HepG2 (cell line): Measurements from ENCODE around the gene KIF26B. TPM values are rescaled to one million over a fixed set of nuclear protein-coding genes. Genes with fewer than 3 reads are reported as not detected.

Experiments used
- ATAC-seq: fragments of 200-7000 bp; cut with Tn5 transposase; 3 replicates; pipeline ENCODE4 v1.9.1; 2020; ENCODE audit warnings: mild to moderate bottlenecking, moderate library complexity
- BruUV-seq: library from RNA; stranded (reverse); fragments of 400-500 nt; replicated peaks from 2 replicates; lab custom pipeline; 2021; lab: Mats Ljungman, UMichigan
- CTCF ChIA-PET: fragments of 300-600 bp; formaldehyde crosslinking; extraction: SDS; loops from one replicate; lab custom pipeline; 2021; ENCODE audit warnings: low total read pairs, inconsistent platforms, low intra/inter-chr PET ratio; lab: Yijun Ruan, JAX
- POLR2A ChIA-PET: fragments of 350-600 bp; sonication (Branson Sonifier 250); formaldehyde crosslinking; loops from one replicate; lab custom pipeline; 2020; ENCODE audit warnings: antibody characterized with exemption, inconsistent platforms; lab: Yijun Ruan, JAX
- DNase-seq: peaks from one replicate; pipeline ENCODE4 v3.0.0-alpha.2; 2015; ENCODE audit warnings: low spot score
- FAIRE-seq: peaks from 3 replicates; lab custom pipeline; 2011; peaks lifted over from hg19 to GRCh38; lab: Jason Lieb, UNC
- H2AFZ ChIP-seq: one replicate; pipeline ENCODE4 v1.6.1; 2011; ENCODE audit warnings: low read length, inconsistent platforms
- H3K27ac ChIP-seq: fragments of 300-600 bp; 3 replicates; pipeline ENCODE4 v1.8.0; 2011; ENCODE audit warnings: mixed run types, mild to moderate bottlenecking, mixed read lengths, low read length, inconsistent platforms; ENCODE audit not compliant: insufficient read depth; ENCODE audit errors: extremely low read length
- H3K27me3 ChIP-seq, 2 experiments: fragments of 200-600 bp in 1 of 2; 2 replicates in 1 of 2; 3 replicates in 1 of 2; pipeline versions ENCODE4 v1.6.0 to v1.8.0; 2011; ENCODE audit warnings: low read length in 2 of 2, mild to moderate bottlenecking in 2 of 2, moderate library complexity in 2 of 2, inconsistent platforms in 1 of 2; ENCODE audit not compliant: insufficient read depth in 2 of 2, control insufficient read depth in 1 of 2
- H3K36me3 ChIP-seq, 2 experiments: fragments of 200-600 bp in 1 of 2; replicated peaks in 1 of 2; 2 replicates in 1 of 2; 3 replicates in 1 of 2; pipeline versions ENCODE4 v1.5.1 to v1.8.0; 2011; ENCODE audit warnings: low read length in 2 of 2, inconsistent platforms in 1 of 2; ENCODE audit not compliant: insufficient read depth in 2 of 2, control insufficient read depth in 1 of 2
- H3K4me1 ChIP-seq: 2 replicates; pipeline ENCODE4 v1.5.1; 2012; ENCODE audit warnings: low read length, inconsistent platforms; ENCODE audit not compliant: insufficient read depth
- H3K4me2 ChIP-seq: 2 replicates; pipeline ENCODE4 v1.6.0; 2011; ENCODE audit warnings: low read depth, low read length, inconsistent platforms
- H3K4me3 ChIP-seq, 3 experiments: fragments of 200-600 bp in 1 of 3; sonication (generic), shearing (Covaris generic) in 1 of 3; replicated peaks in 1 of 3; 2 replicates each; pipeline ENCODE4 v1.5.1; 2011 to 2016; ENCODE audit warnings: low read length in 3 of 3, inconsistent platforms in 2 of 3, low read depth in 2 of 3, mild to moderate bottlenecking in 2 of 3, control low read depth in 1 of 3, mixed read lengths in 1 of 3; ENCODE audit not compliant: insufficient read depth in 1 of 3
- H3K79me2 ChIP-seq: one replicate; pipeline ENCODE4 v1.6.1; 2011; ENCODE audit warnings: low read length, inconsistent platforms; ENCODE audit not compliant: insufficient read depth
- H3K9ac ChIP-seq: 2 replicates; pipeline ENCODE4 v1.6.0; 2011; ENCODE audit warnings: mild to moderate bottlenecking, low read depth, low read length, inconsistent platforms; ENCODE audit not compliant: insufficient read depth
- H3K9me3 ChIP-seq: 2 replicates; pipeline ENCODE4 v1.5.1; 2012; ENCODE audit warnings: mild to moderate bottlenecking, low read length
- H4K20me1 ChIP-seq: 2 replicates; pipeline ENCODE4 v1.6.0; 2011; ENCODE audit warnings: inconsistent platforms, mild to moderate bottlenecking, low read length, moderate library complexity; ENCODE audit not compliant: insufficient read depth
- ARID3A ChIP-seq: IDR thresholded peaks from 2 replicates; pipeline ENCODE4 v1.6.1; 2012; ENCODE audit warnings: low read depth, low read length, improper control_type of control experiment
- HNRNPK ChIP-seq: fragments of 200-400 bp; formaldehyde crosslinking; IDR thresholded peaks from 2 replicates; pipeline ENCODE4 v1.6.1; 2018; ENCODE audit warnings: low read length, low read depth, moderate library complexity, mild to moderate bottlenecking; ENCODE audit not compliant: poor library complexity, severe bottlenecking
- MTA1 ChIP-seq: sonication (generic); formaldehyde crosslinking; IDR thresholded peaks from 2 replicates; pipeline ENCODE4 v1.4.0; 2020; ENCODE audit warnings: missing genetic modification reagents, mild to moderate bottlenecking, borderline replicate concordance
- NR1H2 ChIP-seq: sonication (generic); formaldehyde crosslinking; IDR thresholded peaks from 2 replicates; pipeline ENCODE4 v1.8.1; 2022; ENCODE audit warnings: low read depth, missing genetic modification reagents, borderline replicate concordance
- NR3C1 ChIP-seq: sonication (generic); formaldehyde crosslinking; IDR thresholded peaks from 2 replicates; pipeline ENCODE4 v1.4.0; 2020; ENCODE audit warnings: missing genetic modification reagents
- PAF1 ChIP-seq: IDR thresholded peaks from 2 replicates; pipeline ENCODE4 v1.6.1; 2016; ENCODE audit warnings: missing genetic modification reagents, missing compliant biosample characterization
- ZBTB7B ChIP-seq: sonication (generic); formaldehyde crosslinking; IDR thresholded peaks from 2 replicates; pipeline ENCODE4 v1.4.0; 2020; ENCODE audit warnings: missing genetic modification reagents
- ZNF160 ChIP-seq: sonication (generic); formaldehyde crosslinking; IDR thresholded peaks from 2 replicates; pipeline ENCODE4 v1.8.0; 2022; ENCODE audit warnings: mild to moderate bottlenecking, inconsistent platforms, missing genetic modification reagents
- WGBS: methylation state at CpG from one replicate; pipeline ENCODE4 v1.1.6; 2017; ENCODE audit warnings: low lambda C conversion rate; 5-methylcytosine and 5-hydroxymethylcytosine counted together
- in situ Hi-C: cut with HindIII; loops from 2 replicates; pipeline ENCODE4 v1.10.0; 2017; ENCODE audit warnings: low pct_unique_long_range_greater_than_20kb; ENCODE audit not compliant: extremely low pct_ligation_motif_present
- intact Hi-C: fragments of 100-400 bp; cut with micrococcal nuclease; formaldehyde crosslinking; loops from one replicate; pipeline ENCODE4 v1.10.0; 2022; ENCODE audit not compliant: unreplicated experiment
- polyA plus RNA-seq, 8 experiments: library from polyadenylated mRNA; depleted of rRNA in 3 of 8; stranded (reverse) in 7 of 8; unstranded in 1 of 8; fragments of >200 nt; fragmentation: Illumina TruSeq in 4 of 8; extraction: Trizol in 4 of 8; gene quantifications; 2 replicates each; pipeline versions ENCODE4 v1.2.1 to v1.2.3, GENCODE V29; 2011 to 2016; ENCODE audit warnings: low read depth in 4 of 8, missing spikeins in 1 of 8, mixed read lengths in 1 of 8; ENCODE audit not compliant: insufficient read depth in 1 of 8
- total RNA-seq, 5 experiments: library from RNA; depleted of rRNA; stranded (reverse); fragments of >200 nt; fragmentation: Illumina TruSeq; extraction: Trizol; gene quantifications; 2 replicates each; pipeline ENCODE4 v1.2.3, GENCODE V29; 2016; ENCODE audit warnings: low read depth in 1 of 5
- TF ChIP-seq, protein P1 (sequence below): sonication (generic); formaldehyde crosslinking; IDR thresholded peaks from 2 replicates; pipeline ENCODE4 v1.4.0; 2020; ENCODE audit warnings: missing genetic modification reagents, borderline replicate concordance
- TF ChIP-seq, protein P2 (sequence below): sonication (generic); formaldehyde crosslinking; IDR thresholded peaks from 2 replicates; pipeline ENCODE4 v1.4.0; 2020; ENCODE audit warnings: mild to moderate bottlenecking, low read depth, missing genetic modification reagents
- TF ChIP-seq, protein P3 (sequence below): IDR thresholded peaks from 2 replicates; pipeline ENCODE4 v1.6.1; 2016; ENCODE audit warnings: missing compliant biosample characterization, missing genetic modification reagents, borderline replicate concordance

Gene KIF26B
- total and polyA plus RNA-seq, 2 of the 13 experiments (the other 11 are each of a cell fraction or from before 2014, with no cell fraction given): 0.08 to 0.09 TPM

DNA sequence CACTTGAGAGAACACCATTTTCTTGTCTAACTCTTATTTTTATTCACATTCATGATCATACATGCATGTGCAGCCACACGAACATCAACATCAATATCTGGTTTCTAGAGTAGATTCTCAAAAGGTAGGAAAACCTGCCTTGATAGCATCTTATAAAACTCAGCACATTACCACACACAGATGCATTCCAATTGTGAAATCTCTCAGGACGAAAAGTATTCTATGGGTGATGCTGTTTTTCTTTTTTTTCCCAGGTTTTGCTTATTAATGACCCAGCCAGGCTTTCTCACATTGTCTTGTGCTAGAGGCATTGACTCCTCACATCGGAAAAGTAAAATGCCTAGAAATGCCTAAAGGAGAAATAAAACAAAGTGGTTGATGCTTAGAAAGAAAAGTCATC lies 562.8 kb downstream of the KIF26B start (continued):
- TF ChIP-seq, protein P1, sequence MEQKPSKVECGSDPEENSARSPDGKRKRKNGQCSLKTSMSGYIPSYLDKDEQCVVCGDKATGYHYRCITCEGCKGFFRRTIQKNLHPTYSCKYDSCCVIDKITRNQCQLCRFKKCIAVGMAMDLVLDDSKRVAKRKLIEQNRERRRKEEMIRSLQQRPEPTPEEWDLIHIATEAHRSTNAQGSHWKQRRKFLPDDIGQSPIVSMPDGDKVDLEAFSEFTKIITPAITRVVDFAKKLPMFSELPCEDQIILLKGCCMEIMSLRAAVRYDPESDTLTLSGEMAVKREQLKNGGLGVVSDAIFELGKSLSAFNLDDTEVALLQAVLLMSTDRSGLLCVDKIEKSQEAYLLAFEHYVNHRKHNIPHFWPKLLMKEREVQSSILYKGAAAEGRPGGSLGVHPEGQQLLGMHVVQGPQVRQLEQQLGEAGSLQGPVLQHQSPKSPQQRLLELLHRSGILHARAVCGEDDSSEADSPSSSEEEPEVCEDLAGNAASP: no peak
- TF ChIP-seq ZBTB7B (CRISPR knock-in tag) (no peak), NR1H2 (CRISPR knock-in tag) (no peak), MTA1 (CRISPR knock-in tag) (no peak), HNRNPK (no peak)
- TF ChIP-seq, protein P2, sequence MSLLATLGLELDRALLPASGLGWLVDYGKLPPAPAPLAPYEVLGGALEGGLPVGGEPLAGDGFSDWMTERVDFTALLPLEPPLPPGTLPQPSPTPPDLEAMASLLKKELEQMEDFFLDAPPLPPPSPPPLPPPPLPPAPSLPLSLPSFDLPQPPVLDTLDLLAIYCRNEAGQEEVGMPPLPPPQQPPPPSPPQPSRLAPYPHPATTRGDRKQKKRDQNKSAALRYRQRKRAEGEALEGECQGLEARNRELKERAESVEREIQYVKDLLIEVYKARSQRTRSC (CRISPR knock-in tag): no peak

GRCh38 chr1:245718123-245718522 lies 563.3 kb downstream of the KIF26B start:
- intact Hi-C loops (no loop called here), in situ Hi-C loops (no loop called here)
- Histone ChIP-seq H3K27me3 (no peaks in the 10 kb centered on the region), H3K4me3 (no peak overlapping the region), H3K4me1 (no peaks in the 10 kb centered on the region; the same call in 1 of the 2 replicates), H3K9ac (no peak overlapping the region), H3K79me2 (no peaks in the 10 kb centered on the region), H4K20me1 (no peaks in the 10 kb centered on the region), H3K36me3 (no peaks in the 10 kb centered on the region), H3K27ac (no peak overlapping the region), H3K4me2 (no peak overlapping the region), H3K9me3 (no peaks in the 10 kb centered on the region), H2AFZ (no peak overlapping the region)
- ChIA-PET POLR2A (no interaction called here), CTCF (no interaction called here)
- no TSS peak for BruUV-seq
- no peak for DNase-seq
- WGBS: 41% methylated on average over 3 of the region's 3 CpGs
- ATAC-seq: no peak
- no peak for FAIRE-seq
- TF ChIP-seq NR3C1 (CRISPR knock-in tag) (no peak), ARID3A (no peak), ZNF160 (CRISPR knock-in tag) (no peak), PAF1 (CRISPR knock-in tag) (no peak)
- TF ChIP-seq, protein P3, sequence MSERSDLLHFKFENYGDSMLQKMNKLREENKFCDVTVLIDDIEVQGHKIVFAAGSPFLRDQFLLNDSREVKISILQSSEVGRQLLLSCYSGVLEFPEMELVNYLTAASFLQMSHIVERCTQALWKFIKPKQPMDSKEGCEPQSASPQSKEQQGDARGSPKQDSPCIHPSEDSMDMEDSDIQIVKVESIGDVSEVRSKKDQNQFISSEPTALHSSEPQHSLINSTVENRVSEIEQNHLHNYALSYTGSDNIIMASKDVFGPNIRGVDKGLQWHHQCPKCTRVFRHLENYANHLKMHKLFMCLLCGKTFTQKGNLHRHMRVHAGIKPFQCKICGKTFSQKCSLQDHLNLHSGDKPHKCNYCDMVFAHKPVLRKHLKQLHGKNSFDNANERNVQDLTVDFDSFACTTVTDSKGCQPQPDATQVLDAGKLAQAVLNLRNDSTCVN (CRISPR knock-in tag): no peak
